Adrenal gland (tissue), 12 donors: ENCODE results near the gene NRDE2. TPM values are rescaled to one million over a fixed set of nuclear protein-coding genes. Genes with fewer than 3 reads are reported as not detected.
A peak's percentile ranks its signal among the peaks of the same experiment; 100 is the strongest.

Source experiments
- DNase-seq, 7 donors: peaks; one replicate each; pipeline ENCODE4 v3.0.0-alpha.2; 2019 to 2020
- H3K27ac ChIP-seq, 5 donors: fragments of 200-600 bp; sonication (generic) in 4 of 5; 1 replicate in 3 of 5; 2 replicates in 2 of 5; pipeline versions ENCODE4 v1.5.1 to v1.8.0; 2016 to 2020; ENCODE audit warnings: mild to moderate bottlenecking in 1 of 5
- H3K27me3 ChIP-seq: fragments of 200-600 bp; 2 replicates; pipeline ENCODE4 v1.8.0; 2021
- H3K36me3 ChIP-seq, 2 donors: fragments of 200-600 bp; replicated peaks in 1 of 2; 1 replicate in 1 of 2; 2 replicates in 1 of 2; pipeline versions ENCODE4 v1.5.1 to v1.8.0; 2018 to 2022
- H3K4me1 ChIP-seq, 2 donors: fragments of 200-600 bp; replicated peaks in 1 of 2; 1 replicate in 1 of 2; 2 replicates in 1 of 2; pipeline versions ENCODE4 v1.5.1 to v1.8.0; 2018 to 2021
- H3K4me3 ChIP-seq, 4 donors: fragments of 200-600 bp; sonication (generic) in 3 of 4; one replicate each; pipeline ENCODE4 v1.5.1; 2016 to 2018
- H3K9me3 ChIP-seq, 3 donors: fragments of 200-600 bp; sonication (generic) in 1 of 3; replicated peaks in 1 of 3; 1 replicate in 2 of 3; 2 replicates in 1 of 3; pipeline versions ENCODE4 v1.5.1 to v1.8.0; 2016 to 2021
- CTCF ChIP-seq, 6 experiments: fragments of 450-650 bp in 4 of 6; fragments of 200-600 bp in 2 of 6; sonication (generic) in 1 of 6; IDR thresholded peaks; 1 replicate in 5 of 6; 2 replicates in 1 of 6; pipeline versions ENCODE4 v1.5.1 to v1.8.0; 2016 to 2021; ENCODE audit warnings: antibody characterized with exemption in 6 of 6, mild to moderate bottlenecking in 2 of 6, moderate library complexity in 1 of 6
- POLR2A ChIP-seq, 2 donors: fragments of 450-650 bp; IDR thresholded peaks; one replicate each; pipeline ENCODE4 v1.6.1; 2017; ENCODE audit warnings: antibody characterized with exemption in 2 of 2, mild to moderate bottlenecking in 2 of 2, moderate library complexity in 1 of 2
- WGBS, 4 donors: extraction: QIAGEN DNeasy Blood & Tissue Kit in 2 of 4; methylation state at CpG; one replicate each; pipeline versions ENCODE4 v1.1.5 to v1.1.7; 2013 to 2017; 5-methylcytosine and 5-hydroxymethylcytosine counted together
- intact Hi-C, 2 donors: fragments of 100-400 bp; cut with DNase I; formaldehyde crosslinking; loops; one replicate each; pipeline versions ENCODE4 v1.14.1 to v1.15.0; 2022 to 2023
- polyA plus RNA-seq, 3 donors: library from polyadenylated mRNA; stranded (reverse); fragments of 200-250 nt in 2 of 3; fragments of 350-450 nt in 1 of 3; fragmentation: Illumina TruSeq in 1 of 3; extraction: RNeasy Lipid Tissue Mini Kit (QIAGEN cat#74804) in 1 of 3; gene quantifications; one replicate each; pipeline ENCODE4 v1.2.3, GENCODE V29; 2013 to 2014
- total RNA-seq, 9 donors: library from RNA; depleted of rRNA in 4 of 9; stranded (reverse); fragments of >200 nt in 4 of 9; fragments of 120-200 nt in 1 of 9; fragmentation: NEBNext Ultra II Directional in 1 of 9; extraction: Animal tissue kit (Norgen Biotek cat#: 25700) in 1 of 9; gene quantifications; one replicate each; pipeline versions ENCODE4 v1.1.0 to v1.2.4, GENCODE V29; 2013 to 2023
- donor health status: healthy with polysubstance abuse.
- donor health status: Bipolar disorder and iron deficiency.
- donor health status: DM: yes; HTN: yes; CAD: no.
- donor health status: DM: no; HTN: no; CAD: no.
- donor health status: DM: no; HTN: no; CAD: no.
- donor health status: DM: yes; HTN: yes; CAD: no.

NRDE2 gene
- total and polyA plus RNA-seq, 12 donors: 9.2 to 25.6 (median 16.4) TPM

- Histone ChIP-seq H3K4me1 (peaks cover 0 to 6% of the 10 kb centered on the region in 2 donors), H3K9me3 (no peaks in the 10 kb centered on the region), H3K27ac (no peak overlapping the region), H3K4me3 (no peak overlapping the region), H3K36me3 (peaks cover 0 to 45% of the 10 kb centered on the region in 2 donors), H3K27me3 (no peaks in the 10 kb centered on the region)
- DNase-seq: peak in 1 of 7 donors; percentile 48
- TF ChIP-seq POLR2A (IDR thresholded peaks at IDR 0.05) (no peak), CTCF (IDR thresholded peaks at IDR 0.05) (no peak)
- intact Hi-C loops: no loop called here
- WGBS, 4 donors: 85 to 89% (median 87%) methylated on average over 15 to 18 of the region's 18 CpGs
Measured at GRCh38 chr14:90276646-90277367, 54.9 kb downstream of the NRDE2 start.

- WGBS, 4 donors: 91 to 93% (median 91%) methylated on average over 8 of the region's 8 CpGs
- Histone ChIP-seq H3K9me3 (no peaks in the 10 kb centered on the region), H3K4me3 (no peak overlapping the region), H3K27ac (peak overlapping the region in 1 of 5 donors; percentile 49), H3K27me3 (no peaks in the 10 kb centered on the region), H3K4me1 (peaks cover 0 to 6% of the 10 kb centered on the region in 2 donors), H3K36me3 (peaks cover 0 to 55% of the 10 kb centered on the region in 2 donors)
- no peak for TF ChIP-seq CTCF (IDR thresholded peaks at IDR 0.05)
- TF ChIP-seq POLR2A (IDR thresholded peaks at IDR 0.05): no peak
- intact Hi-C loops: no loop called here
- peak in 1 of 7 donors; percentile 51 for DNase-seq
Measured at GRCh38 chr14:90275820-90276219, 55.9 kb downstream of the NRDE2 start.

- H3K36me3 ChIP-seq: peaks cover 0 to 59% of the 10 kb centered on the region in 2 donors
- peaks cover 0 to 6% of the 10 kb centered on the region in 2 donors for H3K4me1 ChIP-seq
- 86 to 95% (median 91%) methylated on average over 9 of the region's 9 CpGs for WGBS, 4 donors
- H3K27me3 ChIP-seq: no peaks in the 10 kb centered on the region
- H3K9me3 ChIP-seq: no peaks in the 10 kb centered on the region
- peak overlapping the region in 1 of 5 donors; percentile 49 for H3K27ac ChIP-seq
- TF ChIP-seq CTCF (IDR thresholded peaks at IDR 0.05): no peak
- TF ChIP-seq POLR2A (IDR thresholded peaks at IDR 0.05): no peak
- no peak overlapping the region for H3K4me3 ChIP-seq
- DNase-seq: peak in 1 of 7 donors; percentile 49
- intact Hi-C loops: no loop called here
Measured at GRCh38 chr14:90275458-90275814, 56.3 kb downstream of the NRDE2 start.

GRCh38 chr14:90274808-90275457 is 56.8 kb downstream of the NRDE2 start:
- Histone ChIP-seq H3K27me3 (no peaks in the 10 kb centered on the region), H3K9me3 (no peaks in the 10 kb centered on the region), H3K4me3 (no peak overlapping the region), H3K36me3 (peaks cover 0 to 64% of the 10 kb centered on the region in 2 donors), H3K4me1 (peaks cover 0 to 6% of the 10 kb centered on the region in 2 donors), H3K27ac (peak overlapping the region in 1 of 5 donors; percentile 49)
- peak in 2 of 7 donors; percentile 41 to 55 for DNase-seq
- TF ChIP-seq CTCF (IDR thresholded peaks at IDR 0.05) (no peak), POLR2A (IDR thresholded peaks at IDR 0.05) (no peak)
- intact Hi-C loops: no loop called here
- 76 to 81% (median 78%) methylated on average over 8 of the region's 8 CpGs for WGBS, 4 donors
